Trophoblast cell (in vitro differentiated cells and primary cell): ENCODE results near the gene TUBGCP3.

Source experiments
- DNase-seq, 2 donors: peaks; one replicate each; pipeline ENCODE4 v3.0.0-alpha.2; 2016
- H2AFZ ChIP-seq: 2 replicates; pipeline ENCODE4 v1.6.1; 2013; ENCODE audit warnings: low read length, moderate library complexity, mild to moderate bottlenecking; ENCODE audit not compliant: insufficient read depth, poor library complexity
- H2AK5ac ChIP-seq: 2 replicates; pipeline ENCODE4 v1.6.1; 2013; ENCODE audit warnings: mild to moderate bottlenecking, low read length
- H2BK120ac ChIP-seq: 2 replicates; pipeline ENCODE4 v1.6.1; 2013; ENCODE audit warnings: low read length, mild to moderate bottlenecking, moderate library complexity; ENCODE audit not compliant: insufficient read depth, poor library complexity
- H2BK12ac ChIP-seq: 2 replicates; pipeline ENCODE4 v1.6.1; 2013; ENCODE audit warnings: mild to moderate bottlenecking, low read length, moderate library complexity
- H2BK5ac ChIP-seq: 2 replicates; pipeline ENCODE4 v1.6.1; 2013; ENCODE audit warnings: low read length, low read depth, moderate library complexity, mild to moderate bottlenecking; ENCODE audit not compliant: poor library complexity
- H3K14ac ChIP-seq: 2 replicates; pipeline ENCODE4 v1.6.1; 2013; ENCODE audit warnings: mild to moderate bottlenecking, low read length
- H3K18ac ChIP-seq: 2 replicates; pipeline ENCODE4 v1.6.1; 2013; ENCODE audit warnings: mild to moderate bottlenecking, low read length
- H3K23ac ChIP-seq: 2 replicates; pipeline ENCODE4 v1.6.1; 2013; ENCODE audit warnings: low read length
- H3K27ac ChIP-seq: 2 replicates; pipeline ENCODE4 v1.5.1; 2013; ENCODE audit warnings: low read depth, mild to moderate bottlenecking, inconsistent platforms, low read length, moderate library complexity
- H3K27me3 ChIP-seq: 2 replicates; pipeline ENCODE4 v1.6.1; 2013; ENCODE audit warnings: inconsistent platforms, mild to moderate bottlenecking, low read length, moderate library complexity; ENCODE audit not compliant: insufficient read depth
- H3K36me3 ChIP-seq, 2 experiments: 1 replicate in 1 of 2; 2 replicates in 1 of 2; pipeline ENCODE4 v1.6.1; 2013; ENCODE audit warnings: low read length in 2 of 2, mild to moderate bottlenecking in 2 of 2, moderate library complexity in 1 of 2; ENCODE audit not compliant: insufficient read depth in 2 of 2, control insufficient read depth in 1 of 2
- H3K4ac ChIP-seq: 2 replicates; pipeline ENCODE4 v1.6.1; 2013; ENCODE audit warnings: low read depth, mild to moderate bottlenecking, low read length, moderate library complexity
- H3K4me1 ChIP-seq, 2 experiments: 1 replicate in 1 of 2; 2 replicates in 1 of 2; pipeline ENCODE4 v1.6.1; 2013; ENCODE audit warnings: low read length in 2 of 2, mild to moderate bottlenecking in 2 of 2, moderate library complexity in 1 of 2; ENCODE audit not compliant: insufficient read depth in 2 of 2, control insufficient read depth in 1 of 2
- H3K4me2 ChIP-seq: 2 replicates; pipeline ENCODE4 v1.6.1; 2013; ENCODE audit warnings: inconsistent platforms, mild to moderate bottlenecking, low read length, moderate library complexity
- H3K4me3 ChIP-seq: 2 replicates; pipeline ENCODE4 v1.5.1; 2013; ENCODE audit warnings: mild to moderate bottlenecking, low read depth, low read length, inconsistent platforms
- H3K79me1 ChIP-seq: one replicate; pipeline ENCODE4 v1.6.1; 2013; ENCODE audit warnings: low read length
- H3K79me2 ChIP-seq: 2 replicates; pipeline ENCODE4 v1.6.1; 2013; ENCODE audit warnings: low read length, mild to moderate bottlenecking; ENCODE audit not compliant: control insufficient read depth, insufficient read depth, poor library complexity
- H3K9ac ChIP-seq: 2 replicates; pipeline ENCODE4 v1.6.1; 2013; ENCODE audit warnings: mild to moderate bottlenecking, low read length
- H3K9me3 ChIP-seq: 2 replicates; pipeline ENCODE4 v1.6.1; 2013; ENCODE audit warnings: low read depth, mild to moderate bottlenecking, control low read depth, inconsistent platforms, low read length; ENCODE audit not compliant: insufficient read depth
- H4K12ac ChIP-seq: 2 replicates; pipeline ENCODE4 v1.6.1; 2013; ENCODE audit warnings: low read depth, mild to moderate bottlenecking, low read length, moderate library complexity
- H4K8ac ChIP-seq: 2 replicates; pipeline ENCODE4 v1.6.1; 2013; ENCODE audit warnings: low read depth, mild to moderate bottlenecking, low read length, moderate library complexity
- H4K91ac ChIP-seq: one replicate; pipeline ENCODE4 v1.6.1; 2013; ENCODE audit warnings: low read depth, mild to moderate bottlenecking, low read length, moderate library complexity
- WGBS: extraction: QIAGEN DNeasy Blood & Tissue Kit; methylation state at CpG from one replicate; pipeline ENCODE4 v1.1.7; 2013; ENCODE audit warnings: missing lambda C conversion rate; ENCODE audit not compliant: insufficient read length, insufficient coverage; ENCODE audit errors: extremely low coverage; 5-methylcytosine and 5-hydroxymethylcytosine counted together

Gene TUBGCP3

DNA sequence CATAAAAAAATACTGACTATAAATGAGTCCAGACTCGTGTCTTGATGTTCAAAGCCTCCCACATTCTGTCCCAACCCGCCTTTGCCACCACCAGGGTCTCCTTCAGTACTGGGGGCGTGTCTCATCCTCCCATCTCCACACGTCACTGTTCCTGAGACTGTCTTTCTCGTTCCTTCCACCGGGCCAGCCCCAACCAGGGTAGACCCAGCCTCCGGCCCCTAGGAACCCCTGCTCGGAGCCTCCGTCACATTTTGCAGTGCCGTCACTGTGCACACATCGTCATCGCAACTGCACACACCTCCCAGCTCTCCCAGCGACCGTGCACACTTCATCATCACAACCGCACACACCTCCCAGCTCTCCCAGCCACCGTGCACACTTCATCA lies 138.4 kb downstream of the TUBGCP3 start:
- H2AK5ac ChIP-seq: no peak overlapping the region
- no peak for DNase-seq
- no peak overlapping the region for H4K12ac ChIP-seq
- H3K23ac ChIP-seq: no peak overlapping the region
- H3K79me2 ChIP-seq: no peaks in the 10 kb centered on the region
- H2AFZ ChIP-seq: no peak overlapping the region
- WGBS: no CpG with 5 or more reads among the region's 16 CpGs
- no peak overlapping the region for H3K4me3 ChIP-seq
- H3K9ac ChIP-seq: no peak overlapping the region
- H4K8ac ChIP-seq: no peak overlapping the region
- H2BK12ac ChIP-seq: no peak overlapping the region
- no peak overlapping the region for H2BK5ac ChIP-seq
- H3K27ac ChIP-seq: no peak overlapping the region
- H2BK120ac ChIP-seq: no peak overlapping the region
- no peak overlapping the region for H3K18ac ChIP-seq
- H3K4me1 ChIP-seq: peaks cover 0 to 3% of the 10 kb centered on the region in 2 experiments
- no peak overlapping the region for H3K4ac ChIP-seq
- no peak overlapping the region for H4K91ac ChIP-seq
- no peaks in the 10 kb centered on the region for H3K79me1 ChIP-seq
- H3K36me3 ChIP-seq: no peaks in the 10 kb centered on the region
- H3K14ac ChIP-seq: no peak overlapping the region
- no peak overlapping the region for H3K4me2 ChIP-seq
- H3K9me3 ChIP-seq: no peaks in the 10 kb centered on the region
- H3K27me3 ChIP-seq: no peaks in the 10 kb centered on the region

DNA sequence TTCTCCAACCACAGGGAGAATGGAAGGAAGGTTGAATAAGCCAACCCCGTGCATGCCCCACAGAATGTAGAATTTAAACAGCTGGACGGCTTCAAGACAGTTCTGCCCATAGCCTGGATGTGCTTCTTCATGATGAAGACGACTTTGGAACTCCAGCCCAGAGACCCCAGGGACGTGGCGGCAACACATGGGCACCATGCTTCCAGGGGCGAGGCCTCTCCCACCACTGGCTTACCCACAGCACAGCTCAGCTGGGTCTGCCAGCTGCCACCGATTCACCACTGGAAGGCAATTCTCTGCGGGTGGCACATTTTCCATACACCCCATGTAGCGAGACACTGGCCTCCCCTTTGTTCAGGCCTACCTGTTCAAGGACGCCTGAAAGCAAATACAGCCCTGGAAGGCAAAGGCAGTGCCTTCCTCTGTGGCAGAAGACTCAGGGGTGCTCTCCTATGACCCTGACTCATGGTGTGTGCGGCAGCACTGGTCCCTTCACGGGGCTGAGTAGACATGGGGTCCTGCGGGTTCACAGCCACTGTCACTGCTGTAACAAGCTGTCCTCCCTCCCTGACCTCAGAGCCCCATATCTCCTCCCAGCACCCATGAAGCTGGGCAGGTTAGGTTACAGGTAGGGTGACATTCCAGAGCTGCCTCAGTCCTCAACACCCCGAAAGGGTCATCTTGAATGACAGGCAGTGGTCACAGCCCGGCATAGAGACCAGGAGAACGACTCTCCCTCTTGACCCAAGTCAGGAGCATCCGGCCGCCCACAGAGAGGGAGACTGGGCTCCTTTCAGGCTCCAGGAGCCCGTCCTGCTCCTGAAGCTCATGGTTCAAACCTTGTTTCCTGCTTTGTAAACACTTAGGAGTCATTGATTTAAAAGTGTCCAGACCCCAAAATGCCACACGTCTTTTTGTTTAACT lies 139.1 kb downstream of the TUBGCP3 start:
- no peak overlapping the region for H3K9ac ChIP-seq
- no peaks in the 10 kb centered on the region for H3K36me3 ChIP-seq
- no peak overlapping the region for H2BK120ac ChIP-seq
- H3K4me1 ChIP-seq: peaks cover 0 to 3% of the 10 kb centered on the region in 2 experiments
- no peaks in the 10 kb centered on the region for H3K27me3 ChIP-seq
- H2AFZ ChIP-seq: no peak overlapping the region
- no peaks in the 10 kb centered on the region for H3K9me3 ChIP-seq
- H3K79me2 ChIP-seq: no peaks in the 10 kb centered on the region
- no peak overlapping the region for H3K27ac ChIP-seq
- no peak overlapping the region for H3K14ac ChIP-seq
- no peak overlapping the region for H3K4me2 ChIP-seq
- no peak overlapping the region for H4K12ac ChIP-seq
- no peak overlapping the region for H2BK5ac ChIP-seq
- no peak overlapping the region for H3K18ac ChIP-seq
- WGBS: no CpG with 5 or more reads among the region's 20 CpGs
- H3K4me3 ChIP-seq: no peak overlapping the region
- no peak overlapping the region for H4K8ac ChIP-seq
- no peaks in the 10 kb centered on the region for H3K79me1 ChIP-seq
- no peak for DNase-seq
- no peak overlapping the region for H3K23ac ChIP-seq
- no peak overlapping the region for H3K4ac ChIP-seq
- no peak overlapping the region for H2BK12ac ChIP-seq
- no peak overlapping the region for H4K91ac ChIP-seq
- no peak overlapping the region for H2AK5ac ChIP-seq

DNA sequence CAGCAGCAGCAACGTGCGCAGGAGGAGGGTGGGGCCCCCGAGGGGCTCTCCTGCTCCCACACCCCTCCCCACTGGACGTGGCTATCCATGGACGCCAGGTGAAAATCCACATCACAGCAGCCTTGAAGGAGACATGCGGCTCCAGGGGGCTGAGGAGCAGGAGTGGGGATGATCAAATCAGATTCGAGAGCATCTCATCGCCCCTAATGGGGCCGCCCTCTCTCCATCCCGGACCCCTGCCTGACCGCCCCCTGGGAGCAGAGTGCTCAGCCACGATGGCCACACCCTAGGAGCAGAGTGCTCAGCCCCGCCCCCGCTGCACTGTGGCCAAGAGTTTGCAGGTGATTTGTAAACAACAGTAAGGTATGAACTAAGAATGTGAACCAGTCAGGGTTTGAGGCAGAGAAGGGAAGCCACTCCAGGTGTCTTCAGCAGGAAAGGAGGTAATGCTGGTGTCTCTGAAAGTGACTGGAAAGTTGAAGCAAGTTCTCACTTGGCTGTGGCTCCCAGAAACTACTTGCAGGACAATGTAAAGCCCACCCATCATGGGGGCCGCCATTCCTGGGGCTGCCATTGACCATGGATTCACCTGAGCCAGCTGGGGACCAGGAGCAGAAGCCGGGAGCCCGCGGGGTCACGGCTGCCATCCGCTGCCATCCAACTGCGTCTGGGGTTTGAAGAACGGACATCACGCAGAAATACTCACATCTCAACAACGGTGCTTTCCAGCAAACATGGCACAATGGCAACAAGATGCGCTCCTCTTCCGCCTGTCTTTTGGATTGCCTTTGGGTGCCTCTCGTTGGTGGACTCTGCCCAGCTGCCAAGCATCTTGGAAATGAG lies 140.0 kb downstream of the TUBGCP3 start:
- Histone ChIP-seq H3K23ac (no peak overlapping the region), H2BK12ac (no peak overlapping the region), H2AK5ac (no peak overlapping the region), H3K79me1 (no peaks in the 10 kb centered on the region), H2BK5ac (no peak overlapping the region), H3K27me3 (no peaks in the 10 kb centered on the region), H2BK120ac (no peak overlapping the region), H3K9me3 (no peaks in the 10 kb centered on the region), H3K14ac (no peak overlapping the region), H3K4ac (no peak overlapping the region), H4K91ac (no peak overlapping the region), H4K12ac (no peak overlapping the region), H3K79me2 (no peaks in the 10 kb centered on the region), H3K9ac (no peak overlapping the region), H3K4me2 (no peak overlapping the region), H2AFZ (no peak overlapping the region), H3K18ac (no peak overlapping the region), H3K36me3 (no peaks in the 10 kb centered on the region), H4K8ac (no peak overlapping the region), H3K4me1 (peaks cover 0 to 3% of the 10 kb centered on the region in 2 experiments), H3K27ac (no peak overlapping the region), H3K4me3 (no peak overlapping the region)
- no peak for DNase-seq
- WGBS: no CpG with 5 or more reads among the region's 27 CpGs

DNA sequence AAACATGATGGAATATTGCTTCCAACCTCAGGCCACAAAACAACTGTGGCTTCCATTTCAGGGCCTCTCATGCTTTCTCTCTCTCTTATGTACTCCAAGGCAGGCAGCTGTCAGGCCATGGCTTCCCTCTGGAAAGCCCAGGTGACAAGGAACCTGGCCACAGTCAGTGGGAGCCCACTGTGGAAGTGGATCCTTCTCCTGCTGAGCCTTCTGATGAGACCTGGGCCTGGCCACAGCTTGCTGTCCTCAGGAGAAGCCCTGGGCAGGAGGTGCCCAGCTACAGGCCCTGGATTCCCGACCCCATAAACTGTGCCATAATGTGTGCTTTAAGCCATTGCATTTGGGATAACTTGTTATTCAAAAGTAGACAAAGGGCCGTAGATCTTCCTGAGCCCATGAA lies 140.6 kb downstream of the TUBGCP3 start:
- H2BK5ac ChIP-seq: no peak overlapping the region
- H2AFZ ChIP-seq: no peak overlapping the region
- no peak overlapping the region for H3K27ac ChIP-seq
- H3K14ac ChIP-seq: no peak overlapping the region
- H3K4me1 ChIP-seq: peaks cover 0 to 3% of the 10 kb centered on the region in 2 experiments
- no CpG with 5 or more reads among the region's 2 CpGs for WGBS
- H2BK120ac ChIP-seq: no peak overlapping the region
- DNase-seq: no peak
- H4K91ac ChIP-seq: no peak overlapping the region
- no peak overlapping the region for H2BK12ac ChIP-seq
- H3K23ac ChIP-seq: no peak overlapping the region
- H3K18ac ChIP-seq: no peak overlapping the region
- no peaks in the 10 kb centered on the region for H3K36me3 ChIP-seq
- H3K4me3 ChIP-seq: no peak overlapping the region
- H3K4ac ChIP-seq: no peak overlapping the region
- H3K4me2 ChIP-seq: no peak overlapping the region
- no peaks in the 10 kb centered on the region for H3K9me3 ChIP-seq
- H4K12ac ChIP-seq: no peak overlapping the region
- no peaks in the 10 kb centered on the region for H3K79me2 ChIP-seq
- H4K8ac ChIP-seq: no peak overlapping the region
- no peak overlapping the region for H3K9ac ChIP-seq
- H2AK5ac ChIP-seq: no peak overlapping the region
- H3K27me3 ChIP-seq: no peaks in the 10 kb centered on the region
- no peaks in the 10 kb centered on the region for H3K79me1 ChIP-seq
